HG03135 (cell line): ENCODE results near the gene WAPL.

ENCODE experiments used
- ATAC-seq: cut with Tn5 transposase; IDR thresholded peaks from one replicate; pipeline ENCODE4 v1.9.1; 2021; ENCODE audit warnings: mild to moderate bottlenecking, moderate library complexity; ENCODE audit not compliant: unreplicated experiment

Gene WAPL

DNA sequence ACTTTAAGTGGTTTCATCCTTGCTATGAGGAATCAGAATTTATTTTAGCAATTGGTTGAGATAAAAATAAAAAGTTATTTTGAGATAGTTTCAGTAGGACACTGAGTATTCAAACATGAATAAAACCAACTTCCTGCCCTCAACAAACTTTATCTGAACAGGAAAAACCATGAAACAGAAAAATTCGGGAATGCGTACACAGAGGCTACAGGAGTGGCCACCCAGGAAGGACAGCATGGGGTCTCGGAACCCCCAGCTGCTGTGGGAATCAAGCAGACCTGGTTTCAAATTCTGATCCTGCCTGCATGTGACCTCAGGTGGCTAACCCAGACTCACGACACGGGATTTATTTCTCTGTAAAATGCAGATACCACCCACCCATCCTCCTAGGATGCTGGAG lies 106.0 kb downstream of the WAPL start:
- no peak for ATAC-seq

DNA sequence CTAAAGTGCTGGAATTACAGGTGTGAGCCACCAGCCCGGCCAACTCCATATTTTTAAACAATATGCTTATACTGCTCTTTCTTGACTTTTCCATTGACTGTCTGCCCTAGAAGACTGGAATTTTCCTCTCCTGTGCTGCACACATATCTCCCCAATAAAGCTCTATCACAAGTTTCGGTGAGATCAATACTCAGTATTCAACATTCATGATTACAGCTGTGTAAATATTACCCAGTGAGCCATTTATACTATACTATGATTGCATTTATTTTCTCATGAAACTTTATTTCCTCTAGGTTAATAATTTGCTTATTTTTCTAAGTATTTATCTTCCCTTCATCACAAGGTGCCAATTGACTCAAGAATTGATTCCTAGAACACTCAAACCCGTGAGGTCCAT lies 106.5 kb downstream of the WAPL start:
- no peak for ATAC-seq

DNA sequence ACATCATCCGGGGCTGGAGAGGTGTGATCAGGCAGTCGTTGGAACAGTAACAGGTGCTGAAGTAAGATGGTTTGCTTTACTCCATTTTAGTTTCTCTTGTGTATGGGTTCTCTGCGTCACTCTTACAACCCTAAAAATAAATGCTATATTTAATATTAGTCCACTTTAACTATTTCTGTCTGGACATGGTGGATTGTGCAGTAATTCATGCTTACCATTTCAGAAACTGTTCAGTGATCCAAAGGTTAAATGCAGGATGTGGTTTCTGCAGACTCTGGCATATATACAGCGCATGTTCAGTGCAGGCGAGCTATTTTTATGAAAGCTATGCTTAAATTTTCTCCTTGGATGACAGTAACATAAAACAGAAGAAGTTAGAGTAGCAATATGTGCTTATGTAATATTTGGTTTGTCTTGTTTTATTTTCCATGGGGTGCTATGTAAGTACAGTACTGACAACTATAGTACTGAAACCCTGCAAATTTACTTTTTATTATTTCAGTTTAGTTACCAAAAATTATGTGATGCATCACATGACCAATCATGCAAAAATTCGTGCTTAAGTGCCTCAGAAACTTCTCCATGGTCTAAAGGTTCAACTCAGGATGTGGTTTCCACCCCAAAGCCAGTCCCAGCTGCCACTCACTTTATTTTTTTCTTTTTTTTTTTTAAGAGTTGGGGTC lies 108.4 kb downstream of the WAPL start:
- ATAC-seq, result peak; percentile 68

DNA sequence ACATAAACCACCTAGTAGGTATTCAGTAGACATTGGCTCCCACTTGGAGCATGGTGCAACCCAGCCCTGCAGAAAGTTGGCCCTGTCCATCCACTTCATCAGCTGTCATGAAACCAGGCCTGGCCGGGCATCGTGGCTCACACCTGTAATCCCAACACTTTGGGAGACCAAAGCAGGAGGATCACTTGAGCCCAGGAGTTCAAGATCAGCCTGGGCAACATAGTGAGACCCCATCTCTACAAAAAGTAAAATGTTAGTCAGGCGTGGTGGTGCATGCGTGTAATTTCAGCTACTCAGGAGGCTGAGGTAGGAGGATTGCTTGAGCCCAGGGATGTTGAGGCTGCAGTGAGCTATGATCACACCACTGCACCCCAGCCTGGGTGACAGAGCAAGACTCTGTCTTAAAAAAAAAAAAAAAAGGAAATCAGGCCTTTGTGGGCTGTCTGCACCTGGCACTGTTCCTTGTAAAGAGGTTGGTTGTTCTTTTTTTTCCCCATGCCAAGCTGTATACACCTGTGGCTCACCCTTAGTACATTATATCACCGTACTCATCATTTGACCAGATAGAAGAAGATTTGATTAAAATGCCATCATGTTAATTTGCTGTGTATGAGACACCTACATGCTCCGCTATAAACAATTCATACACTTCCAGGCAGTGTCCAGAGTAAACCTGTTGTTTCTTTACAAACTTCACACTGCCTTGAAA lies 109.6 kb downstream of the WAPL start:
- ATAC-seq, result no peak

DNA sequence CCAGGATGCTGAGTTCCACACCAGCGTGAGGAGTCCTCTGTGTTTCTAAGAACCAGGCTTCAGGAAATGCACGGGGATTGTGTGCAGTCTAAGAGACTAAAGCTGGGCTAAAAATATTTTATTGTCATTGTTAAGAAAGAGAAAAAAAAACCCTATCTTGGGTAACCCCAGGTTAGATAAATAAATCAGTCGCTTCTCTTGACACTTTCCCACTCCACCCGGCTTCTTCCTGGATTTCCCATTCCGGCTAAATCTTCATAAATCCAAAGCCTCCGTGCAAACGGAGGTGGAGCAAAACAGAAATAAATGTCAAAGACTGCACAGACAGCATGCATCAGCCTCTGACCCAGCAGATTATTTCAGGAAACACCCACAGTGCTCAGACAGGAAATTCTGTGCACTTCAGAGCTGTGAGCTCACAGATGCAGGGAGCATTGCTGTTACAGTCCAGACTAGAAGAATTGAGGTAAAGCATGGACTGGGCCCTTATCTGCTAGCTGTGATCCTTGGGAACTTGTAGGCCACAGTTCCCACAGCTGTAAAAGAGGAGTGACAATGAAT lies 110.2 kb downstream of the WAPL start:
- ATAC-seq, result no peak

DNA sequence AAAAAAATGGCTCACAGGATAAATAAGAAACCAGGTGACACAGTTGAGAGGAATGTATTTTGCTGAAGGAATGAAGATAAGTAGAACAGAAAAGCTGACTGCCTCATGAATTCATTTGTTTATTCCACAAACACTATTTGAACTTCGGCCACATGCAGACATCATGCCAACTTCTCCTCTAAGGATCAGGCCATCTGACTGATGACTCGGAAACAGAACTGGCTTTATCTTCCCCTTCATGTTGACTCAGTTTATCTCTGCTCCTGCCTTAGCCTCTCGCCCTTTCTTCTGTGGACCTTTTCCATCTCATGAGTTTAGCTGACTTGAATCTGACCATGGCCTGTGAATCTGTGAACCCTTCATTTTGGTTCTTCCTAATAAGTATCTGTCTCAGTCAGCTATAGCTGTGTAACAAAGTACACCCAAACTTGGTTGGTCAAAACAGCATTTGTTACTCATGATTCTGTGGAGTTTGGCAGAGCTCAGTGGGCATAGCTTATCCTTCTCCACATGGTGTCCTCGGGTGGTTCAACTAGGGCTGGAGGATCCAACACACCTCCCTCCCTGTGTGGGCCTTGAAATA lies 111.0 kb downstream of the WAPL start:
- no peak for ATAC-seq

DNA sequence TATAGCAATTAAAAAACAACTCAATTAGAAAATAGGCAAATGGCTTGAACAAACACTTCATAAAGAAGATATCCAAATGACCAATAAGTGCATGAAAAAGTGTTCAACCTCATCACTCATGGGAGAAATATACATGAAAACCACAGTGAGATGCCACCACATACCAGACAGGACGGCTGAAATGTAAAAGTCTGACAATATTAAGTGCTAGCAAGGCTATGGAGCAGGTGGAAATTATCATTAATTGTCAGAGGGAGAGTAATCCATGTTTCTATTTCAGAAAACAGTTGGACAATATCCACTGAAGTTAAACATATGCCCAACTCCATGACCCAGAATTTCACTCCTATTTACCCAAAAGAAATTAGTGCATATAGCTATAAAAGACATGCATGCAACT lies 112.4 kb downstream of the WAPL start:
- no peak for ATAC-seq

DNA sequence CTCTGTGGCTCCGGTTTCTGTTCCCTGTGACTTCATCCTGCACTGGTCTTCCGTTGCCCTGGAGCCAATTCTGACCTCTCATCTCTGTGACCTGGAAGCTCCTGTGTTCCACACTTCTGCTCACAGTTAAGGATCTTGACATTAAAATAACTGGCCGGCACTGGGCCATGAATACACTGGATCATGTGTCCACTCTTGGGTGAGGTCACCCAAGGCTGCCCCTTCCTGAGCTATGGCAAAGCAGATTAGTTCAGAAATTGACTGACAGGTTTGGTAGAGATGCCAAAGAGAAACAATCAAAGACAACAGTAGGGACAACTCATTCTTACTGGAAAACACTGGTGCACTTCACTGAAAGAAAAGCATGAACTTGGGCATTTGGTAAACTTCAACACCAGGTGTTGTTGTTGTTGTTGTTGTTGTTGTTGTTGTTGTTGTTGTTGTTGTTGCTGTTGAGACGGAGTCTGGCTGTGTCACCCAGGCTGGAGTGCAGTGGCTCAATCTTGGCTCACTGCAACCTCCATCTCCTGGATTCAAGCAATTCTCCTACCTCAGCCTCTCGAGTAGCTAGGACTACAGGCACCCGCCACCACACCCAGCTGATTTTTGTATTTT lies 118.3 kb downstream of the WAPL start:
- no peak for ATAC-seq

DNA sequence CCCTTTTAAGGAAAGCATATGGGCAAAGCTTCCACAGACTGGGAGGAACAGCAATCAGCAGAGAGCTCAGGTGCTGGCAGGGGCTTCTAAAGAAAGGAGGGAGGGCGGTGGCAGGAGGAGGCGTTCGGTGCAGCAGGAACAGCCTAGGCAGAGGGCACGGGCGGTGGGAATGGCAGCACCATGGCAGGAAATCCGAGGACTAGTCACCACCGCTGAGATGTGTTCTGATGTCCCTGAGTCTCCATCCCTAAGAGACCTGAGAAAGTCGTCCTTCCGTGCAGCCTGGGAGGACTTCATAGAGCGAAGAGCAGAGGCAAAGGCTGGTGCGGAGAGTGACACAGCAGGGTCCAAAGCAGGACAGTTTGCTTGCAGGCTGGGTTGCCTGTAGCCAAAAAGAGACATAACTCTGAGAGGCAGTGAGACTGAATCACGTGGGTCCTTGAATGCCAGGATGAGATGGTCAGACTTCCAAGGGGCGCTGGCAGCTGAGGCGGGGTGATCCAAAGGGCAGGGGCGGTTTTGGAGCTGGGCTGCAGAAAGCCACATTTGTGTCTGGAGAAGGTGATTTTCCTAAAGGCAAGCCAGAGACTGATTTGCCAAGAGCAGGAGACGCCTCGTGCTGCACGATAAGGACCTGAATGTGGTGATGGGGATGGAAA lies 119.2 kb downstream of the WAPL start:
- no peak for ATAC-seq

DNA sequence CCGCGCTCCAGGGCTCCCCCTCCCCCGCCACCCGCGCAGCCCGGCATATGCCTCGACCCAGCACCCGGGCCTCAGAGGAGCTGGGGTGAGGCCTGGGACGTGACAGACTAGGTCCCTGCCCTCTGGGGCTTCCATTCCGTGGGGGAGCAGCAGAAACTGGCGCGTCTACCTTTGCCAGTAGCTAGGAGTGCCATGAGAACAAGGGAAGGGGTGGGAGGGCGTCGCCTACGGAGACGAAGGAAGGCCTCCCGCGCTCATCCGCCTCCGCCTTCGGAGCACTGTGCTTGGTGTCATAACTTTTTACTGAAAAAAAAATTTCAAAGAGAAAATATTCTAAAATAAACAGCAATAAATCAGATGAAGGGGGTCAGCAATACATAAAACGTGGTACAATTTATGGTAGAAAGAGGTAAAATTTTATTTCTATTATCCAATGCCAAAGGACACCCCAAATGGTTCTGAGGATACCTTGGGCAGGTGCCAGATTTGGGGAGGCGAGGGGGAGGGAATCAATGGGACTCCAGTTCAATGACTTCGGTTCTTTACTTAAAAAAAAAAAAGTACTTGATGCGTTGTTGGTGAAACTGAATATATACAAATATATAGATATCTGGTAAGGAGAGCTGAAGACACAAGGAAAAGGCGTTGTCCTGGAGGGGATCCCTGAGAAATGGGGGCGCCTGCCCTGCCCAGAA lies 119.9 kb downstream of the WAPL start:
- no peak for ATAC-seq

DNA sequence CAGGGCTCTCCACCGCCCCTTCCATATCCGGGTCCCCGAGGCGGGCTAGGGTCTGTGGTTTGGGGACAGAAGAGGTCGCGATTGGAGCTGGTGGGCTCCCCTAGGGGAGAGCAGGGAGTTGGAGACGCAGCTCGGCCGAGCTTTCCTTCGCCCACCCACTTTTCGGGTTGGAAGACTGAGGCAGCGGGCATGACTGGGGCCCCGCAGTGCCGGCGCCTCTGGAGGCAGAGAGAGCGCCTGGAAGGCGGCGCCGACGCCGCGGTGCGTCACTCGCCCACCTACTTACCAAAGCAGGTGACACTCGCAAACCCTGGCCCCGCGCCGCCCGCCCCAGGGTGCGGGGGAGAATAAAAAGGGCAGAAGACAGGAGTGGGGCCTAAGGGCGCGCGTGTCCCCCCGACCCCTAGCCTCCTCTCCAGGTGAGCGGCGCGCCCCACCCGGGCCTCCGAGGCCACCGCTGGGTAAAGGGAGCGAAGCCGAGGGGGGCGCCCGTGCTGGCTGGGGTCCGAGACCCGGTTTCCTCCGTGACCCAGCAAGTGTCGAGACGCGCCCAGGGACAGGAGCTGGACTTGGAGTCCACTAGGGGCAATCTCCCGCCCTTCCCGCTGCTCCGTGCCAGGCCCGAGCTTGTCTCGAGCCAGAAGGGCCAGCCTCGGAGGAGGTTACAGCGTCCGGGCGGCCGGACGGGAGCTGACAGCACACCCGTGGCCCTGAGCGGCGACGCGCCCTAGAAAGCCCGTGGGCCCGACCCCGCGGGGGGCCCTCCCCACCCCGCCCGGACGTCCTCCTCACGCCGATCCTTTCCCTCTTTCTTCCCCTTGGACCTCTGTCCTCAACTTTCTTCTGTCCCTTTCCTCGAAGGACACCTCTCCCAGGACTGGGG lies 120.6 kb downstream of the WAPL start:
- peak; percentile 36 for ATAC-seq

DNA sequence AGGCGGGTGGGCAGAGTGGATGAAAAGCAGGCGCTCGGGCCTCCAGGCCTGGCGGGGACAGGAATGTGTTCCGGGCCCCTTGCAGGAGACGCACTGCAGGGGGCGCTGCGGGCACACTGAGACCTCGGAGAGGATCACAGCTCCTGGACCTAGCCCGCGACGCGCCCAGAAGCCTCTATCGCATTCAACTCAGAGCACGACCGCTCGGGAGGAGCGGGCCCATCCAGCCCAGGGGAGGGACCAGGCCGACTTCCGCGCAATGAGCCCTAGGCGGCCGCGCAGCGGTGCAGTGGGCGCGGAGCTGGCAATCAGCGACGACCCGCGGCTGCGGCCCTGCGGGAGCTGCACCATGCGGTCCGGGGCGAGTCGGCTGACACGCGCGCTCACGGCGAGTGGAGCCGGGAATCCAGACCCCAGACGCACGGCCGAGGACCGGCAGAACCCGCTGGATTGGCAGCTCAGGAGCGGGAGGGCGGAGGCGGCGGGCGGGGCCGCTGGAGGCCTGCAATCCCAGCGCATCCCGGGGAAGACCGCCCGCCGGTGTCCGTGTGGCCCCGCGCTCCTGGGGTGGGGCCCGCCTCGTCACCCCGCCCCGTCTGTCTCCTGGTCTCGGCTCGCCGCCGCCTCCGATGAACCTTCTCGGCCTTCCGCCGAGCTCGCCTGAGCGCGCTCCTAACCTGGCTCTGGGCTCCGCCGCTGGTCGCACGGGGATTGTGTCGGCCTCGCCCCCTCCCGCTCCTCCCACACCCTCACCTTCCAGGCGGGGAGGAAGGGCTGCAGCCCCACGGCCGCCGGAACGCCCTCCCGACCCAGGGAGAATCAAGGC lies 121.5 kb downstream of the WAPL start:
- ATAC-seq, result peak; percentile 93

DNA sequence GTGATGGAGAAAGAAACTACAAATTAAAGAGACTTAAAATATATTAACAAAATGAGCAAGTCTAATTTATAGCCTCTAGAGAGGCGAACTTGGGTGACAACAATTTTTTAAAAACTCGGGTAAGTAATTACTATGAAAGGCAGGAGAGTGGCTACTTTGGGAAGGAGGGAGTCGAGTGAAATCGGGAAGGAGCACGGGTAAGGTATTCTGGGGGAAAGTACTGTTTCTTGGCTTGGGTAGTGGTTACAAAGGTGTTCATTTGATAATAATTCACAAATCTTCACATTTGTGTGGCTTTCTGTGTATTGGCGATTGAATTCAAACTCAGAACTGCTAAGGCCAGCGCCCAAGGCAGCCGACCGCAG lies 122.1 kb downstream of the WAPL start:
- ATAC-seq, result no peak

DNA sequence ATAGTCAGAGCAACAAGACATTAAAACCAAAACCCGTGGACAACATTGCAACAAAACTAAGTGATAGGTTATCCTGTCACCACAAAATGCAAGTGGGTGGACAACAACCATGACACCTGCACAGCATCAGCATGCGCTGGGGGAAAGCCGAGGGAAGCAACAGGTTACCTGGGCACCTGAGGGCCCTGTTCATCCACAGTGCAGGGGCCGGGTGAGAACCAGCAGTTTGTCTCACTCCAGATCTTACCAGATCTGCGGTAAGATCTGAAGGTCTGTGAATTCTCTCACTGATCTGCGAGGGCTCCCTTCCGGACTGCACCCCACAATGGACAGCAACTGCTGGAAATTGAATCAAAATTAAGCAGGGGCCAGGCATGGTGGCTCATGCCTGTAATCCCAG lies 124.5 kb downstream of the WAPL start:
- ATAC-seq, result no peak

DNA sequence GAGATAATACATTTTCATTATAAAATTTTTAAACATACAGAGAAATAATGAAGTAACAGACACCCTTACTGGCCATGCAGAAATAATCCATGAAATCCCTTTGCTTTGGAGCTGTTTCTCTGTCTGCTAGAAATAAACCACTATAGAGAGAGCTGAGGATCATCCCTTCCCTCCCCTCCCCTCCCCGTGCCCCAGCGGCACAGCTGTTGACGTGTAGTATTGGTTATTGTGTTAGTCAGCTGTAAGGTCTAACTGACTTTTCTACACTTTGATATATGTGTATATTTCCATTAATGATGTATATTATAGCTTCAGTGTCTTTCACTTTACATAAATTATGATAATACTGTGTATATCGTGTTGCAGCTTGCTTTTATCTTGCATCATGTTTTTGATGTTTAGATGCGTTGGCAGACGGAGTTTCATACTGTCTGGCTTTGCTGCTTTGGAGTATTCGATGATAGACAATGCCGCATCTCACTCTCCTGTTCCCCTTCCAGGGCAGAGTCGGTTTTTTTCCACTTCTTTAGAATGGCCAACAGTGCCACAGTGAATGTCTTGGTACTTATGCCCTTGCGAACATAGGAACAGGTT lies 127.6 kb downstream of the WAPL start:
- no peak for ATAC-seq

DNA sequence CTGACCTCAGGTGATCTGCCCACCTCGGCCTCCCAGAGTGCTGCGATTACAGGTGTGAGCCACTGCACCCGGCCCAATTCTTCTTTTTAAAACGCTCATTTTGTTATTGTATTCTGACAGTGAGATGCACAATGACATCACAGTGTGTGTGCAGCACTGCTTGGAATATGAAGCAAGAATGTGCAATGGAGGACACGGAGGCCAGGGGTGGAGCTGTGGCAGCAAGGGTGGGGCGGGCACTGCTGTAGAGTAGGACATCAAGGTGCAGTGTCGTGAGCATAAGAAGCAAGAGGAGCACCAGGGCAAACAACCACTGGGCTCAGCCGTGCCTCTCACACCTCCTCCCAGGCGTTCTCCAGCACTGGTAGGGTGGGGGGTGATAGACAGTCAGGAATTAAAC lies 128.2 kb downstream of the WAPL start:
- ATAC-seq, result no peak

DNA sequence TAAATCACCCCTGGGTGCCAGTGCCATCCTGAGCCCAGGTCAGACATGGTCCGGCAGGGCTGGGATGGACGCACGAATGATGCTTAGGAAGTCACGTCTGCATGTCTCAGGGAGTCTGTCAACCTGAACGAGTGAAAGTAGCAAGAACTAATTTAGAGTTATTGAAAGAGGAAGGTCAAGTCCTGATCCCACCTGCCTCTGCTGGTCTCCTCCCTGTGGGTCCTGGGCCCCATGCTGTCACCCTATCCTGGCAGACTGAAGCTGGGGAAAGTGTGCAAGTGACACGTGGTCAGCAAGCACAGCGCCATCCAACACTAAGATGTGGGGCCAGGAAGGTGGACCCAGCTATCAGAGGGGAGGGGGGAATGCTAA lies 128.9 kb downstream of the WAPL start:
- ATAC-seq, result no peak

DNA sequence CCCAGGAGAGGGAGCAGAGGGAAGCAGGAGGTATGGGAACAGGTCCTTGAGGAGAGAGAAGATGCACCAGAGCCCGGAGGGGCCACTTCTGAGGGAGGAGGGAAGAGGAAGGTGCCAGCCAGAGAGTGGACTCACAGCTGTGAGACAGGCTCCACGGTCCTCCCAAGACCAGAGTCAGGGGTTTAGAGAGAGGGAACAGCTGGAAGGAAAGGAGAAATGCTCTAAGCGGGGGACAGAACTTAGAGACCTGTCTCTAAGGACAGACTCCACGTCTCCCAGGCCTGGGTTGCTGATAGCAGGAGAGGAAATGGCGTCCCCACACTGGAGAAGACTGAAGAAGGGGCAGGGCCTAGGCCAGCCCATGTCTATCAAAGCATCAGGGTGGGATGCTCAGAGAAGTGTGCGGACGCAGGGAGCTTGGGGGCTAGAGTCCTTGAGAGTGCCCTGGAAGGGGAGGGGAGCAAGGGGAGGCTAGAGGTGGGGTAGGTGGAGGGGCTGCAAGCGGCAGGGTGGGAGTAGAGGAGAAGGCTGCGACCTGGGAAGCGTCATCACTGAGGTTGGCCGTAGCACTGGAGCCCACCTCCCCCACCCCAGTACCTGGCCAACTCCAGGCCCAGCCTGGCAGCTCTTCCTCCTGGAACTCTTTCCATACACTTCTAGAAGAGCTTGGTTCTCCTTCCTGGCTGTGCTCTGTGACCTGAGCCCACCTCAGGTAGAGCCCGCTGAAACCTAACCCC lies 129.4 kb downstream of the WAPL start:
- no peak for ATAC-seq
